Cardiac muscle cell (in vitro differentiated cells and primary cell): Measurements from ENCODE around the gene NECAB3. TPM values are rescaled to one million over a fixed set of nuclear protein-coding genes. Genes with fewer than 3 reads are reported as not detected.
A peak's percentile ranks its signal among the peaks of the same experiment; 100 is the strongest.

Source experiments
- DNase-seq, 2 donors: peaks; one replicate each; pipeline versions ENCODE4 v3.0.0 to v3.0.0-alpha.2; 2010 to 2017; ENCODE audit warnings: low read depth in 1 of 2, low spot score in 1 of 2
- H3K27ac ChIP-seq: fragments of 200-600 bp; sonication (generic); 2 replicates; pipeline ENCODE4 v1.5.1; 2016
- H3K27me3 ChIP-seq: fragments of 200-600 bp; sonication (generic); 2 replicates; pipeline ENCODE4 v1.6.0; 2016; ENCODE audit warnings: control low read depth
- H3K36me3 ChIP-seq: fragments of 200-600 bp; sonication (generic); 2 replicates; pipeline ENCODE4 v1.5.1; 2016; ENCODE audit warnings: control low read depth
- H3K4me1 ChIP-seq: fragments of 200-600 bp; sonication (generic); 2 replicates; pipeline ENCODE4 v1.8.1; 2017; ENCODE audit warnings: low read depth, mild to moderate bottlenecking, mixed run types
- H3K4me3 ChIP-seq: fragments of 200-600 bp; sonication (generic); 2 replicates; pipeline ENCODE4 v1.5.1; 2016; ENCODE audit warnings: mild to moderate bottlenecking
- H3K9me3 ChIP-seq: fragments of 200-600 bp; sonication (generic); 2 replicates; pipeline ENCODE4 v1.5.1; 2017; ENCODE audit warnings: low read depth, mild to moderate bottlenecking, control low read depth
- CTCF ChIP-seq: IDR thresholded peaks from 2 replicates; pipeline ENCODE4 v1.5.1; 2012; ENCODE audit warnings: low read depth, mild to moderate bottlenecking, low read length
- polyA plus RNA-seq: library from polyadenylated mRNA; unstranded; fragments of >200 nt; fragmentation: Nextera tagmentation; extraction: Ambion mirVana; gene quantifications from 2 replicates; pipeline ENCODE4 v1.2.1, GENCODE V29; 2016
- total RNA-seq: library from RNA; depleted of rRNA; stranded (reverse); fragments of >200 nt; gene quantifications from 2 replicates; pipeline ENCODE4 v1.2.3, GENCODE V29; 2016

Gene NECAB3
- total and polyA plus RNA-seq, 2 experiments from 2014 or later = 93.1 to 187 TPM

GRCh38 chr20:33646191-33646590 is 28.0 kb downstream of the NECAB3 start:
- H3K36me3 ChIP-seq = peaks cover 19% of the 10 kb centered on the region
- no peak overlapping the region for H3K27ac ChIP-seq
- no peaks in the 10 kb centered on the region for H3K9me3 ChIP-seq
- no peak for TF ChIP-seq CTCF
- H3K4me3 ChIP-seq = no peak overlapping the region
- H3K4me1 ChIP-seq = peaks cover 18% of the 10 kb centered on the region
- H3K27me3 ChIP-seq = no peaks in the 10 kb centered on the region
- DNase-seq = no peak

GRCh38 chr20:33645396-33645795 is 28.8 kb downstream of the NECAB3 start:
- Histone ChIP-seq H3K27me3 (no peaks in the 10 kb centered on the region), H3K36me3 (peaks cover 25% of the 10 kb centered on the region), H3K27ac (no peak overlapping the region), H3K4me3 (no peak overlapping the region), H3K9me3 (no peaks in the 10 kb centered on the region), H3K4me1 (peaks cover 18% of the 10 kb centered on the region)
- no peak for TF ChIP-seq CTCF
- DNase-seq = no peak

GRCh38 chr20:33645072-33645358 is 29.2 kb downstream of the NECAB3 start:
- H3K4me1 ChIP-seq = peaks cover 17% of the 10 kb centered on the region
- peaks cover 29% of the 10 kb centered on the region for H3K36me3 ChIP-seq
- no peak for DNase-seq
- no peak for TF ChIP-seq CTCF
- no peaks in the 10 kb centered on the region for H3K27me3 ChIP-seq
- H3K4me3 ChIP-seq = no peak overlapping the region
- no peak overlapping the region for H3K27ac ChIP-seq
- H3K9me3 ChIP-seq = no peaks in the 10 kb centered on the region

- H3K36me3 ChIP-seq = peaks cover 34% of the 10 kb centered on the region
Measured at GRCh38 chr20:33644313-33645071, 29.7 kb downstream of the NECAB3 start.

GRCh38 chr20:33640287-33640686 is 33.9 kb downstream of the NECAB3 start:
- Histone ChIP-seq H3K4me3 (no peak overlapping the region), H3K9me3 (no peaks in the 10 kb centered on the region), H3K36me3 (peaks cover 46% of the 10 kb centered on the region), H3K27ac (no peak overlapping the region), H3K27me3 (no peaks in the 10 kb centered on the region), H3K4me1 (peaks cover 12% of the 10 kb centered on the region)
- TF ChIP-seq CTCF = no peak
- DNase-seq = no peak

More at GRCh38 chr20:33644313-33645071, 29.7 kb downstream of the NECAB3 start:
- TF ChIP-seq CTCF = no peak
- peaks cover 12% of the 10 kb centered on the region for H3K4me1 ChIP-seq
- no peak overlapping the region for H3K4me3 ChIP-seq
- no peaks in the 10 kb centered on the region for H3K9me3 ChIP-seq
- no peaks in the 10 kb centered on the region for H3K27me3 ChIP-seq
- DNase-seq = no peak
- H3K27ac ChIP-seq = peak overlapping the region; percentile 8
